Adipose tissue (tissue), 3 donors: ENCODE results near the gene VAV2. TPM values are rescaled to one million over a fixed set of nuclear protein-coding genes. Genes with fewer than 3 reads are reported as not detected.

Experiments used
- H3K27ac ChIP-seq: one replicate; pipeline ENCODE4 v1.5.1; 2013; ENCODE audit warnings: low read depth, low read length
- WGBS, 3 donors: extraction: QIAGEN DNeasy Blood & Tissue Kit; methylation state at CpG; one replicate each; pipeline ENCODE4 v1.1.7; 2013; 5-methylcytosine and 5-hydroxymethylcytosine counted together
- polyA plus RNA-seq, 3 donors: library from polyadenylated mRNA; stranded (reverse); fragments of 200-250 nt; gene quantifications; one replicate each; pipeline ENCODE4 v1.2.3, GENCODE V29; 2013
- donor health status: healthy with polysubstance abuse.
- donor health status: Bipolar disorder and iron deficiency.
- donor health status: healthy.

VAV2 gene
- polyA plus RNA-seq, 3 donors, result 6.0 to 15.2 (median 6.9) TPM

- WGBS, 3 donors, result 74 to 87% (median 84%) methylated on average over 22 of the region's 22 CpGs
- H3K27ac ChIP-seq, result no peak overlapping the region
These were observed 36.6 kb upstream of the VAV2 start for GRCh38 chr9:134028575-134029247.

DNA sequence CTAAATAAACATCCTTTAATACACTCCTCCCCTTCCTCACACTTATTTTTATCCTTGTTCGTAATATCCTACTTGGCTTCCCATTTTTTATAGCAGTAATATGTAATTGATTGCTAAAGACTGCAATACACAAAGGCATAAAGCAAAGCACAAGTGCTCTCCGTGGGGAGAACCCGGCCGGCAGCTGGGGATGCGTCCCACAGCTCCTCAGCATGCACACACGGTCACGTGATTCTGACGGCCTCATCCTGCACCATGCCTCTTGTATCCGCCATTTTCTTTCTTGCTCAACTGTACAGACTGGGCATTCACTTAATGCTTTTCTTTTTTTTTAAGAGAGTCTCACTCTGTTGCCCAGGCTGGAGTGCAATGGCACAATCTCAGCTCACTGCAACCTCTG, 36.0 kb upstream of the VAV2 start:
- H3K27ac ChIP-seq, result no peak overlapping the region
- 88 to 94% (median 91%) methylated on average over 9 of the region's 9 CpGs for WGBS, 3 donors

DNA sequence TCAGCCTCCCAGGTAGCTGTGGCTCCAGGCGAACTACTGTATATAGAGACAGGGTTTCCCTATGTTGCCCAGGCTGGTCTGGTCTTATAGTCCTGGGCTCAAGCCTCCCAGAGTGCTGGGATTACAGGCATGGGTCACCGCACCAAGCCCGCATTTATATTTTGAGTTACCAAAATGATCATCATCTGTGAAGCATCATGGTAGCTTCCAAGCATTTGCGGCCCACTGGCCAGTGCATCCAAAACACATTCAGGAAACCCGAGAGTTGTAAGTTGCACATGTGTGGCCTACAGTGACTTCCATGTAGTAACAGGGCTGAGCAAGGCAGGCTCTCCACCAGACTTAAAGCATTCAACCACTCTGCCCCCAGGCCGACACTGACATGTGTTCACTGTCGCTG, 35.4 kb upstream of the VAV2 start:
- WGBS, 3 donors, result 94 to 98% (median 94%) methylated on average over 7 of the region's 7 CpGs
- H3K27ac ChIP-seq, result no peak overlapping the region

GRCh38 chr9:134026981-134027380, 34.9 kb upstream of the VAV2 start:
- H3K27ac ChIP-seq, result no peak overlapping the region
- WGBS, 3 donors, result 75 to 89% (median 79%) methylated on average over 8 of the region's 8 CpGs

- H3K27ac ChIP-seq, result no peak overlapping the region
- 83 to 89% (median 88%) methylated on average over 18 of the region's 18 CpGs for WGBS, 3 donors
These were observed 34.5 kb upstream of the VAV2 start for GRCh38 chr9:134026581-134026980.

DNA sequence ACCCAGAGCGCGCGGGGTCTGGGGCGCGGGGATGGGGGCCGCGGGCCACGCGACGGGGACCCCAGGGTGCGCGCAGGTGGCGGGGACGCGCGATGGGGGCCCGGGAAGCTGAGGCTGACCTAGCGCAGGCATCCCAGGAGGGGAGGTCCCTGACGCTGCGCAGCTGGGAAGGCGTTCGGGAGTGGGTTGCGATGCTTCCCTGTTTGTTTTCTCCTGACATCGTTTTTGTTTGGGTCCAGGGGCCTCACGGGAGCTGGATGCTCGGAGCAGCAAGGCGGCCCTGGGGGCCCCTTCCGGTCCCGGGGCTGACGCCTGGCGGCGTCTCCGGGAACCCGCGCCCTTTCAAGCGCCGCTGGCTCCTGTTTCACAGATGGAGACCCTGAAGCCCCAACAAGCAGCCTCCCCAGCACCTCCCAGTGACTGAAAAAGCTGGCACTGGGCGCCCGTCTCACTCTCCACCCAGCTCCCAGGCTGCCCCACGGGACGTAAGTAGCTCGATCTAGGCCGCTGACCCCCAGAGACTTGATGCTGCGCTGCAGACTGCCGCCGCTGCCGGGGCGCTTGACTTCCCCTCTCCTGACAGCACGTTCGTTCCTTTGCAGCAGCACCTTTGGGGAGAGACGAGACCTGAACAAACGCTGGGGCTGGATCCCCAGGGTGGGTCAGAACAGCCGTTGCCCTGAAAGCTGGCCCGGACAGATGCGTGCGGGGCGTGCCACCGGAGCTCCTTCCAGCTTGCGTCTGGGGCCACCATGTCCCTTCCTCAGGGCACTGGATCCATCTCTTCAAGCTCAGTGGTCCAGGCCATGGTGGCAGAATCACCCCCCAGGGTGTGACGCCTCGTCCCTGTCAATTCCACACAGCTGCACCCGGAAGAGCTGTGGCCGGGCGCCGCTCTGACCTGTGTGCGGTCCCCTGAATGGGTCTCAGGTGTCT, 33.8 kb upstream of the VAV2 start:
- 12 to 24% (median 15%) methylated on average over 51 to 66 of the region's 66 CpGs for WGBS, 3 donors
- no peak overlapping the region for H3K27ac ChIP-seq

DNA sequence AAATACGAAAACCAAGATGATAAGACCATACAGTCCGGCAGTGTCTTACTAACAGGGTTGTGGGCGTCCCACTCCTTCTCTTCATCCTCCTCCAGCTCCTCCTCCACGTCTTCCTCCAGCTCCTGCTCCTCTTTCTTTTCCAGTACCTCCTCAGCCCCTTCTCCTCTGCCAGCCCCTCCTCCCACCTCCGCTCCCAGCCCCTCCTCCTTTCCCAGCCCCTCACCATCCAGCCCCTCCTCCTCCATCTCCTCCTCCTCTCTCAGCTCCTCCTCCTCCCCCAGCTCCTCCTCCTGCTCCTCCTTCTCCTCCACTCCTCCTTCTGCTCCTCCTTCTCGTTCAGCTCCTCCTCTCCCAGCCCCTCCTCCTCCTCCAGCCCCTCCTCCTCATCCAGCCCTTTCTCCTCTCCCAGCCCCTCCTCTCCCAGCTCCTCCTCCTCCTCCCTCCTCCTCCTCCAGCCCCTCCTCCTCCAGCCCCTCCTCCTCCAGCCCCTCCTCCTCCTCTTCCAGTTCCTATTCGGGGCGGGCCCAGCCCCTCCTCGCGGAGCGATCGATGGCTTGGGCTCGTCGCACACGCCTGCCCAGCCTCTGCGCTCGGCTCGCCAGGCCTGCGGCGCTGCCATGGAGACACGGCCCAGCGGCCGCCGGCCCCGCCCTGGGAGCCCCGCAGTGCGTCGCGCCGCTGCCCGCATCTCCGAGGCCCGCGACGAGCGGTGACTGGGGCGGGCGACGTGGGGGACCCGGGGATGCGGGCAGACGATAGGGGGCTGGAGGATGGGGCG, 32.9 kb upstream of the VAV2 start, which contains the start of gene BRD3OS:
BRD3OS (plus strand) TSS at position 654 of the 778 bp plus-strand sequence. CDS start 1,267 bp downstream, outside the sequence.
- H3K27ac ChIP-seq, result no peak within 1 kb of the TSS

GRCh38 chr9:134024214-134024792, 32.2 kb upstream of the VAV2 start:
- H3K27ac ChIP-seq, result no peak overlapping the region
- WGBS, 3 donors, result 73 to 82% (median 77%) methylated on average over 4 of the region's 4 CpGs

More for the DNA sequence above, 32.9 kb upstream of the VAV2 start, which contains the start of gene BRD3OS:
- WGBS, 3 donors, result 0 to 1% (median 0%) methylated on average over 28 to 43 of the region's 43 CpGs

- 91 to 96% (median 95%) methylated on average over 2 of the region's 2 CpGs for WGBS, 3 donors
- no peak overlapping the region for H3K27ac ChIP-seq
These were observed 22.8 kb upstream of the VAV2 start for GRCh38 chr9:134014946-134015345.

DNA sequence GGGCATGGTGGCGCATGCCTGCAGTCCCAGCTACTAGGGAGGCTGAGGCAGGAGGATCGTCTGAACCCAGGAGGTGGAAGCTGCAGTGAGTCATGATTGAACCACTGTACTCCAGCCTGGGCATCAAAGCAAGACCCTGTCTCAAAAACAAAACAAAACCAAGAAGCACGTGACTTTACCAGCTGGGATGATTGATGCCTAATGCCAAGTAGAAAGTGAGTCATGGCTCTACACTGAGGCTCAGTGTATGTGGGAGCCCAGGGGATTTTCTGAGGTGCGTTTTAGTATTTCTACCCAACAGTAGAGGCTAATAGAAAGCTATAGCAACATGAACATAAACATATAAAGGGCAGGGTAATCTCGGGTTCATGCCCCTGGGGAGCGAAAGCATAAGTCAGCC, 19.3 kb upstream of the VAV2 start:
- 85 to 87% (median 86%) methylated on average over 6 of the region's 6 CpGs for WGBS, 3 donors
- no peak overlapping the region for H3K27ac ChIP-seq

DNA sequence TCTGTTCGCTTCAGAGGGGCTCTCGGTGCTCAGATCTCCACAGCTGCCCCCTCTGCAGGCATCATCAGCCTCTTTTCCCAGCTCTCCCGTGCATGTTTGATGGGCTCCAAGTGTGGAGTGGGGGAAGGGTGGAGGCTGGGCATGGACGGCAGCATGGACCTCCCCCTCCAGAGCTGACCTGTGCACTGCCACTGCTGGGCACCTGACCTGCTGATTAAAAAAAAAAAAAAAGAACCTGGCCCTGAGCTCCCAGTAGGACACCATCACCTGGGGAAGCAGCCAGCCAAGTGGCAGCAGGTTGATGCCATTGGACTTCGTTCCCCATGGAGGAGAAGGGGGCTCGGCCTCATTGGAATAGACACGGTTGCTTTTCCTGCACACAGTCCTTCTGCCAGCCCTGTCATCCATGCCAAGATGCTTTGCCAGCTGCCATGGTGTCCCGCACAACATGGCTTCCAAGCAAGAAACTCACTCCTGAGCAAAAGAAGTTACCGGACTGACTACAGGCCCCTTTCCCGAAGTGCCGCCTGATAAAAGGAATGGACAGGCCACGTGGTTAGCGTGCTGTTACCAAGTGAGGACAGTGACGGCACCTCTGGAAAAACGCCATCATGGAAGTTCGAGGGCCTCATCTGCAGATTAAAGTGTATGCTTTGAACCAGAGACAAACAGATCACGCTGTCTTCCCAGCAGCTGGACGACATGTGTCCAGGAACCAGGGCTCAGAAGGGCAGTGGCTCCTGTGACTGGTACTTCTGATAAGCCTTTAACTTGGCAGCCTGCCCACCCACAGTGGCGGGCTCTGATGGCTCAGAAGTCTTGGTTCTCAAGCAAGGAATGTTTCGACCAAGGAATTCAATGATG, 18.4 kb upstream of the VAV2 start:
- H3K27ac ChIP-seq, result no peak overlapping the region
- 60 to 65% (median 61%) methylated on average over 20 of the region's 20 CpGs for WGBS, 3 donors

DNA sequence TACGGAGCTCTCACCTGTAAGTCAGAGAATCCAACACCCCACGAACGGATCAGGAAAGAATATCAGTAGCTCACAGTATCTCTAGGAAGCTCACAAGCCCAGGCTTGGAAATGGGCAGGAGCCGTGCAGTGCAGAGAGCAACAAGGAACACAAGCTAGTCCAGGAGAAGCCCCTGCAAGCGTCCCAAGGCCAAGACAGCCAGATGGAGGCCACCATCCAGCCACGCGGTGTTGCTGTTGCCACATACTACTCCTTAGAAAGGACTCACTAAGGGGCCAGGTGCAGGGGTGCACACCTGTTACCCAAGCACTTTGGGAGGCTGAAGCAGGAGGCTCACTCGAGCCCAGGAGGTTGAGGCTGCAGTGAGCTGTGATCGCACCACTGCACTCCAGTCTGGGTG, 15.4 kb upstream of the VAV2 start:
- no peak overlapping the region for H3K27ac ChIP-seq
- WGBS, 3 donors, result 79 to 83% (median 83%) methylated on average over 9 of the region's 9 CpGs

DNA sequence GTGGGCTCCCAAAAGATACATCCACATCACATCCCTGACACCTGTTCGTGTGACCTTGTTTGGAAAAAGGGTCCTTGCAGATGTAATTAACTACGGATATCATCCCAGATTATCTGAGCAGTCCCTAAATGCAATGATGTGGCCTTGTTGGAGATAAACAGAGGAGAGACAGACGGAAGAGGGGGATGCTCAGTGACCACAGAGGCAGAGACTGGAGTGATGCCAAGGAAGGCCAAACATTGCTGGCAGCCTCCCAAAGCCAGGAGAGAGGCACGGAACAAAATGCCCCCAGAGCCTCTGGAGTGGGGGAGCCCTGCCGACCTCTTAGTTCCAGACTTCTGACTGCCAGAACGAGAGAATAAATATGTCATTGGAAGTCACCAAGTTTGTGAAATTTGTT, 15.0 kb upstream of the VAV2 start:
- WGBS, 3 donors, result 29 to 63% (median 40%) methylated on average over 6 of the region's 6 CpGs
- no peak overlapping the region for H3K27ac ChIP-seq

DNA sequence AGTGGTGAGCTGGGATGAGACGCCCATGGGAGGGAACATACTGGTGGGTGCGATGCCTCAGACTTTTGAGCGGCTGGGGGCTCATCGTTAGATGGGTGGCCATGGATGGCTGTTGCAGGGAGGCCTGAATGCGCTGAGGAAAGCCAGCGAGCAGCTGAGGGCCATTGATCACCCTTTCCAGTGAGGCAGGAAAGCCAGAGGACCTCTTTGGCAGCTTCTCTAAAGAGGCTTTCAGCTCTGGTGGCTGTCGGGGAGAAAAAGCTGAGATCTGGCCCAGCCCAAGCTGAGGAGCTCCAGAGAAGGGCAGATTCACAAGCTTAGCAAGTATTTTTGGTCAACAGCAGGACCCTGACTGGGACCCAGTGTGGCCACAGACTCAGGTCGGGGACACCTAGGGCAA, 13.3 kb upstream of the VAV2 start:
- H3K27ac ChIP-seq, result no peak overlapping the region
- WGBS, 3 donors, result 85 to 92% (median 86%) methylated on average over 8 of the region's 8 CpGs

- H3K27ac ChIP-seq, result no peak overlapping the region
- 80 to 87% (median 83%) methylated on average over 14 of the region's 14 CpGs for WGBS, 3 donors
These were observed 12.8 kb upstream of the VAV2 start for GRCh38 chr9:134004881-134005280.

GRCh38 chr9:134004131-134004873, 12.2 kb upstream of the VAV2 start:
- H3K27ac ChIP-seq, result no peak overlapping the region
- WGBS, 3 donors, result 59 to 73% (median 70%) methylated on average over 19 to 20 of the region's 20 CpGs

GRCh38 chr9:134003237-134003636, 11.1 kb upstream of the VAV2 start:
- no peak overlapping the region for H3K27ac ChIP-seq
- WGBS, 3 donors, result 88 to 97% (median 94%) methylated on average over 2 of the region's 2 CpGs
